ENCODE results near the gene SND1.
"Not testable (repeated sequence)": the region's sequence is repeated elsewhere in the genome, so short reads cannot be mapped to it uniquely, and the experiment has no call there.

SND1 gene

GRCh38 chr7:127832592-127832991 lies 180.6 kb downstream of the SND1 start:
- no peak for DNase-seq (ENCODE audit: low spot score)

- no peak for DNase-seq (ENCODE audit: low spot score)
Observed at GRCh38 chr7:127833641-127834040, 181.6 kb downstream of the SND1 start.

DNA sequence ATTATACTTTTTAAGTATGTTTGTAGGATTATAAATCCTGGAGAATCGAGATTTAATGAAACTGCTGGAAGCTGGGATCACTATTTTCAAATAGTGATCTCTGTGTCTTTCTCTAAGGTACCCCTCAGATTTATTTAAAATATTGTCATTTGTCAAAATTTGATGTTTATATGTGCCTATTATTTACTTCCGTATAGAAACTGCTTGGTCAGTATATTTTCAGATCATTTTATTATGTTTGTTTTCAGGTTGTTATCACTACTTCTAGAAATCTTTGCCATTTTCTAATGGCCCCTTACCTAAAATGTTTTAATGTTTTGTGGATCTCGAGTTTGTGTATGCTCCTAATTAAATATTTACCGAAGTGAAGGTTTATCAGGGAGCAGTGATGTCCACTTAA lies 183.7 kb downstream of the SND1 start:
- no peak for DNase-seq (ENCODE audit: low spot score)

GRCh38 chr7:127837816-127838410 lies 185.9 kb downstream of the SND1 start:
- DNase-seq (ENCODE audit: low spot score), result not testable (repeated sequence)

GRCh38 chr7:127838816-127839415 lies 186.9 kb downstream of the SND1 start:
- no peak for DNase-seq (ENCODE audit: low spot score)

DNA sequence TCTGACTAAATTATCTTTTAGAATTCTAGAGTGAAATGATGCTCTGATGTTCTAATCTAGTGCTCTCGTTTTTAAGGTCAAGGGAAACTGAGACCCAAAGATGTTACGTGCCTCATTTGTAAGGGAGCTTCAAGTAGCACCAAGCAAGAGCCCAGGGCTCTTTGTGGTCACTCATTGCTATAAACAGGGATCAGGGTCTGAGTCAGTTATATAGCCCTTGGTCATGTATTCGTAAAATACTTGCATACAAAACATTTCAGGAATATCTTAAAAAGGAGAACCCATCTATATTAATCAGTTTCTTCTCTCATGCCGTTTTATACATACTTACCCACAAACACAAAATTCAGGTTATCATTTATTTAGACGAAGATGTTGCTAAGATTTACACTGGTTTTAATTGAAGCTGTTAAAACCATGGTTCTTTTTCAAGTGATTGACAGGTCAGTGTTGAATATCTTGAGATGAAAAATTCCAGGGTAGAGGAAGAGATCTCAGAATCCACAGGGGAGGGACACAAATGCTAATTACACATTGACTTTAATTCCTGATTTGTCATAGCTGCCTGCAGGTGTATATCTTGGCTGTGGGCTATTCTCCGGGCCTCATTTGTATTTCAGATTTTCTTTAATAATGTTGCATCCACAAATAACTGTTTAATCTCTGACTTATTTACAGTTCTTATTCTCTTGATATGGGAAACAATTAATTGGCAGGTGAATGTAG lies 188.4 kb downstream of the SND1 start:
- DNase-seq (ENCODE audit: low spot score), result no peak

- no peak for DNase-seq (ENCODE audit: low spot score)
Observed at GRCh38 chr7:127844165-127844564, 192.2 kb downstream of the SND1 start.

DNA sequence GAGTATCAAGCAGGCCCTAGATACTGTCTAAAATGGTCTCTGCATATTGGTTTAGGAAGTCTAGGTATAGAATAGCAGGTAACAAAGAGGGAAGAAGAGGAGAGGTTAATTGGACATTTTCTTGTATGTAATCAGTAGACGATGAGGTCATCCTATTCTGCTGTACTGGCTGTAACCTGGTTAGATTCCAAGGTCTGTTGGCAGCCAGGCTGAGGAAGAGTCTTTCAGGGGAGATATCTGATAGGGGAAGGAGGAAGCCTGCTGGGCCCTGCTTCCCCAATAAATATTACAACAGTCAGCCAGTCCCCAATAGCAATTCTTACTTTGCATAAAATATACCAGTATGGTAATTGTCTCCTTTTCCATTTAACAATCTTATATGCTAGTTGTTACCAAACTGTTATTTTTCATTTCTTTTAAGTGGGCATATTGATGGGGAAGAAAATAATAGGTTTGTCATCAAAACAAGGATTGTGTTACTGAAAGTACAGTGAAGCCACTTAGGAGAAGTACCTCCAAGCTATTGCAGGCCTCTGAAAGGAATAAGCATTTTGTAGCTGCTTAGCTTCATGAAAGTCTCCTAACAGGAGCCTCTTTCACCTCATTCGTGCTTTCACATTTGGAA lies 192.8 kb downstream of the SND1 start:
- peak; percentile 50 for DNase-seq (ENCODE audit: low spot score)

DNA sequence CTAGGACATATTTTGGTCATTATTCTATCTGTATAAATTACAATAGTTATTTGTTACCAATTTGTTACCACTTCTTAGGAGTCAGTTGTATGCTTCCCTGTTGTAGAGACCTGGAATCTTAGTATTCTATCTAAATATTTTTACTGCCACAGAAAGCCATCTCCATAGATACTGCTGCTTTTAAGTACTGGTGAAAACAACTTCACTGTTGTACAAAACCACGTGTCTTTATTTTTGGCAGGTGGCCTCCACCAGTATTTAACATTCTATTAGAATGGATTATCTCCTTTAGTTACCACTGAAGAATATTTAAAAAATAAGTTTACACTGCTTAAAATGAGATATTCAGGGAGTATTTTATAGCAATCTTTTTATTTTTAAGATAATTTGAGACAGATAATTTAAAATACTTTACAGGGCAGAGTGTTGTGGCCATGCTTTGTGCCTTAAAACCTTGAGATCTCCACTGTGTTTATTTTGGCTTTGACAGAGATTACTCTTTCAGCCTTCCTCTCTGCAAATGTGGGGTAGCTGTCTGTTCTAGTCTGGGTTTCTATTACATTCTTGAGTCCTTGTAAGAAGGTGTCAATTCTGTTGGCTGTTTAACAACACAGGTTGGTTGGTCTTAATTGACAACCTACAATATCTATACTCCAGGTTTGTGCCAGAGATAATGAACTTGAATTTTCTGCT lies 193.7 kb downstream of the SND1 start:
- DNase-seq (ENCODE audit: low spot score), result no peak

DNA sequence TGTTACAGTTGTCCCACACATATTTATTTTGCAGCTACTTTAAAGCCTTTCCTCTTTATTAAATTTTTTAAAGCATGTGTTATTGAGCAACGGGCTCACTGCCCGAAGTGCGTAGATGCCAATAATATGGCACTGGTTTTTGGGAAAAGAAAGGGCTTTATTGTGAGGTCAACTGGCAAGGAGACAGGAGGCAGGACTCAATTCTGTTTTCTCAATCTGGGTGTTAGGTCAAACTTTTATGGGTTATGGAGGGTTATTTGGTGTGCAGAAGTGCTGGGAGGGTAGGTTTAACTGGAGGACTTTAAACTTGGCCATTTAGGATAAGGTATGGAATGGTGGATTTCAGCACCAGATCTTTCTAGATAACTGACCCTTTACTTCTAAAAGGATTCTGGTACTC lies 195.6 kb downstream of the SND1 start:
- DNase-seq (ENCODE audit: low spot score), result no peak

GRCh38 chr7:127848241-127848640 lies 196.2 kb downstream of the SND1 start:
- no peak for DNase-seq (ENCODE audit: low spot score)

DNA sequence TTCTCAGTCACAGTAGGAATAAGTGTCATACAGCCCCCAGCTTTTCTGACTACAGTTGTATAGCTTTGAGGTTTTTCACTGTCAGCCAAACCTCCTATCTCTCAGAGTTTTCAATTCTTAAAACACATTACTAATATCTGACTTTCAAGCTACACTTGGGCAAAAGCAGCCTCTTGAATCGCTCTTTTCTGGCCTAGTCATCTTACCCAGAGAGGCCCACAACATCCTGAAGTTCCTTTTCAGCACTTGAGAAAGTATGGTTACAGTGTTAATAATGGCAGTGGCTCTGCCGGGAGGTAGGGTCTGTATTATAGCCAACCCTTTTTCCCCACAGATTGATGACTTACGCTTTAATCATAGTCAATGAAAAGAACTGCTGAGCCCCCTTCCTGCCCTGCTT lies 198.2 kb downstream of the SND1 start:
- no peak for DNase-seq (ENCODE audit: low spot score)

- DNase-seq (ENCODE audit: low spot score), result no peak
Observed at GRCh38 chr7:127854383-127854782, 202.4 kb downstream of the SND1 start.

GRCh38 chr7:127857464-127857841 lies 205.5 kb downstream of the SND1 start:
- DNase-seq (ENCODE audit: low spot score), result no peak

- DNase-seq (ENCODE audit: low spot score), result no peak
Observed at GRCh38 chr7:127858091-127858914, 206.3 kb downstream of the SND1 start.

- DNase-seq (ENCODE audit: low spot score), result no peak
Observed at GRCh38 chr7:127858915-127859189, 206.9 kb downstream of the SND1 start.

- DNase-seq (ENCODE audit: low spot score), result no peak
Observed at GRCh38 chr7:127859330-127859729, 207.3 kb downstream of the SND1 start.

- no peak for DNase-seq (ENCODE audit: low spot score)
Observed at GRCh38 chr7:127862525-127862924, 210.5 kb downstream of the SND1 start.

- DNase-seq (ENCODE audit: low spot score), result no peak
Observed at GRCh38 chr7:127863082-127863481, 211.1 kb downstream of the SND1 start.

GRCh38 chr7:127865466-127865865 lies 213.5 kb downstream of the SND1 start:
- DNase-seq (ENCODE audit: low spot score), result peak; percentile 18

DNA sequence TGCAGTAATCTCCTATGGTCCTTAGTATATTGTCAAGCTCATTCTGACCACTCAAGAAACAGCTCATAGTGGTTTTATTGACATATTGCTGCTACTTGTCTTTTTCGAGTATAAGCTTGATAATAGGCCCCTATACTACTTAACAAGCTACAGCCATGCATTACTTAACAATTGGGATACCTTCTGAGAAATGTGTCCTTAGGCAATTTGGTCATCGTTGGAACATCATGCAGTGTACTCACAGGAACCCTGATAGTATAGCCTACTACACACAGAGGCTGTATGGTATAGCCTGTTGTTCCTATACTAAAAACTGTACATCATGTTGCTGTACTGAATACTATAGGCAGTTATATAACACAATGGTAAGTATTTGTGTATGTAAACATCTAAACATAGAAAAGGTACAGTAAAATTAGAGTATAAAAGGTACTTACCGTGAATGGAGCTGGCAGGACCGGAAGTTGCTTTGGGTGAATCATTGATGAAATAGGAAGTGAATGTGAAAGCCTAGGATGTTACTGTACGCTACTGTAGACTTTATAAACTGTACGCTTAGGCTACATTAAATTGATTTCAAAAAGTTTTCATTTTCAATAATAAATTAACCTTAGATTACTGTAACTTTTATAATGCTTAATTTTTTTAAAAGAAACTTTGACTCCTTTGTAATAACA lies 218.4 kb downstream of the SND1 start:
- no peak for DNase-seq (ENCODE audit: low spot score)
